PC-9 (cell line): ENCODE results near the gene EXOC4. TPM values are rescaled to one million over a fixed set of nuclear protein-coding genes. Genes with fewer than 3 reads are reported as not detected.

Experiments used
- BruUV-seq: library from RNA; stranded (reverse); fragments of 400-500 nt; replicated peaks from 2 replicates; lab custom pipeline; 2021; lab: Mats Ljungman, UMichigan
- CTCF ChIA-PET: fragments of 300-600 bp; sonication (Branson Sonifier 250); formaldehyde crosslinking; loops from one replicate; lab custom pipeline; 2022; ENCODE audit warnings: antibody characterized with exemption; lab: Charles Lee
- POLR2A ChIA-PET: fragments of 300-600 bp; sonication (Branson Sonifier 250); formaldehyde crosslinking; loops from one replicate; lab custom pipeline; 2022; ENCODE audit warnings: antibody characterized with exemption; ENCODE audit not compliant: unreplicated experiment; lab: Charles Lee
- DNase-seq, 2 experiments: peaks; one replicate each; pipeline versions ENCODE4 v3.0.0 to v3.0.0-alpha.2; 2015 to 2022; ENCODE audit warnings: mixed read lengths in 1 of 2
- H2AFZ ChIP-seq: fragments of 200-600 bp; sonication (generic); 2 replicates; pipeline ENCODE4 v1.8.1; 2017; ENCODE audit warnings: antibody characterized with exemption
- H3F3A ChIP-seq: fragments of 200-600 bp; sonication (generic); 2 replicates; pipeline ENCODE4 v1.8.1; 2017; ENCODE audit warnings: antibody characterized with exemption, mild to moderate bottlenecking, low read depth; ENCODE audit not compliant: insufficient read depth
- H3K27ac ChIP-seq: fragments of 200-600 bp; sonication (generic); 2 replicates; pipeline ENCODE4 v1.6.1; 2016; ENCODE audit warnings: mixed run types
- H3K27me3 ChIP-seq: fragments of 200-600 bp; sonication (generic); 2 replicates; pipeline ENCODE4 v1.6.1; 2016; ENCODE audit warnings: low read depth, mixed run types; ENCODE audit not compliant: insufficient read depth
- H3K36me3 ChIP-seq: fragments of 200-600 bp; sonication (generic); 2 replicates; pipeline ENCODE4 v1.6.1; 2016; ENCODE audit warnings: low read depth, mixed run types
- H3K4me1 ChIP-seq: fragments of 200-600 bp; sonication (generic); replicated peaks from 2 replicates; pipeline ENCODE4 v1.6.1; 2016; ENCODE audit warnings: mixed run types; ENCODE audit not compliant: insufficient read depth
- H3K4me2 ChIP-seq: fragments of 200-600 bp; sonication (generic); 2 replicates; pipeline ENCODE4 v1.6.1; 2017; ENCODE audit warnings: mixed run types
- H3K4me3 ChIP-seq: fragments of 200-600 bp; sonication (generic); 2 replicates; pipeline ENCODE4 v1.6.1; 2016; ENCODE audit warnings: mixed run types
- H3K79me2 ChIP-seq: fragments of 200-600 bp; sonication (generic); 2 replicates; pipeline ENCODE4 v1.6.1; 2017; ENCODE audit warnings: low read depth, mixed run types
- H3K9me2 ChIP-seq: fragments of 200-600 bp; sonication (generic); 2 replicates; pipeline ENCODE4 v1.8.1; 2017; ENCODE audit warnings: mild to moderate bottlenecking; ENCODE audit not compliant: insufficient read depth
- H3K9me3 ChIP-seq: fragments of 200-600 bp; sonication (generic); 2 replicates; pipeline ENCODE4 v1.8.1; 2016; ENCODE audit warnings: low read depth; ENCODE audit not compliant: insufficient read depth
- H4K20me1 ChIP-seq: fragments of 200-600 bp; sonication (generic); 2 replicates; pipeline ENCODE4 v1.8.1; 2017; ENCODE audit not compliant: insufficient read depth
- EZH2 ChIP-seq: fragments of 200-600 bp; sonication (generic); IDR thresholded peaks from 2 replicates; pipeline ENCODE4 v1.8.0; 2017; ENCODE audit warnings: antibody characterized with exemption, low read depth
- intact Hi-C: fragments of 100-400 bp; cut with micrococcal nuclease; formaldehyde crosslinking; loops from one replicate; pipeline ENCODE4 v1.10.0; 2022; ENCODE audit not compliant: unreplicated experiment
- total RNA-seq: library from RNA; stranded (reverse); gene quantifications from 2 replicates; pipeline ENCODE4 v1.2.3, GENCODE V29; 2021
- TF ChIP-seq, protein P1 (sequence below): fragments of 200-600 bp; sonication (generic); conservative IDR thresholded peaks from 2 replicates; pipeline ENCODE4 v1.6.1; 2017; ENCODE audit warnings: mixed run types, antibody characterized with exemption, mild to moderate bottlenecking, moderate library complexity

Gene EXOC4
- total RNA-seq, 1 experiment from 2014 or later, result 101 TPM

DNA sequence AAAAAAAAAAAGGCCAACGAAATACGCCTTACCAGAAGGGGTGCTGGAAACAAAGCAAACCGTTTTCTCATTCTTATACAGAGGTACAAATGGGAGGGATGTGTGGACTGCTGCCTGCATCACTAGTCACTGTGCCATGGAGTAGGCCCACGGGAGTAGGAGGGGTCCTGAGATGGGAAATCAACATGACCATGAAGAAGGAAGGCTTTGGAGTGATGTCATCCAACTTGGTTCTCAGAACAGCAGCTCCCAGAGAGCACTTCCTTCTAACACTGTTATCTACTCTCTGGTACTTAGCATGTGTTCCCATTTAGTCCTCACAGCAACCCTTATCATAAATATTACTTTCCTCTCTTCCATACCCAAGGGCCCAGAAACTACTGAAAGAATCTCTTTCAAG lies 814.3 kb downstream of the EXOC4 start:
- no peak overlapping the region for H3K27ac ChIP-seq
- H2AFZ ChIP-seq, result no peak overlapping the region
- ChIA-PET POLR2A (no interaction called here), CTCF (no interaction called here)
- H3K9me3 ChIP-seq, result no peaks in the 10 kb centered on the region
- BruUV-seq, result no TSS peak
- intact Hi-C loops, result no loop called here
- TF ChIP-seq, protein P1, sequence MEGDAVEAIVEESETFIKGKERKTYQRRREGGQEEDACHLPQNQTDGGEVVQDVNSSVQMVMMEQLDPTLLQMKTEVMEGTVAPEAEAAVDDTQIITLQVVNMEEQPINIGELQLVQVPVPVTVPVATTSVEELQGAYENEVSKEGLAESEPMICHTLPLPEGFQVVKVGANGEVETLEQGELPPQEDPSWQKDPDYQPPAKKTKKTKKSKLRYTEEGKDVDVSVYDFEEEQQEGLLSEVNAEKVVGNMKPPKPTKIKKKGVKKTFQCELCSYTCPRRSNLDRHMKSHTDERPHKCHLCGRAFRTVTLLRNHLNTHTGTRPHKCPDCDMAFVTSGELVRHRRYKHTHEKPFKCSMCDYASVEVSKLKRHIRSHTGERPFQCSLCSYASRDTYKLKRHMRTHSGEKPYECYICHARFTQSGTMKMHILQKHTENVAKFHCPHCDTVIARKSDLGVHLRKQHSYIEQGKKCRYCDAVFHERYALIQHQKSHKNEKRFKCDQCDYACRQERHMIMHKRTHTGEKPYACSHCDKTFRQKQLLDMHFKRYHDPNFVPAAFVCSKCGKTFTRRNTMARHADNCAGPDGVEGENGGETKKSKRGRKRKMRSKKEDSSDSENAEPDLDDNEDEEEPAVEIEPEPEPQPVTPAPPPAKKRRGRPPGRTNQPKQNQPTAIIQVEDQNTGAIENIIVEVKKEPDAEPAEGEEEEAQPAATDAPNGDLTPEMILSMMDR, result no peak
- no peak for TF ChIP-seq EZH2
- no peaks in the 10 kb centered on the region for H3K4me1 ChIP-seq
- no peak overlapping the region for H3K4me2 ChIP-seq
- H3K4me3 ChIP-seq, result no peak overlapping the region
- no peaks in the 10 kb centered on the region for H3K36me3 ChIP-seq
- no peak for DNase-seq
- no peaks in the 10 kb centered on the region for H3K79me2 ChIP-seq
- H3K9me2 ChIP-seq, result no peaks in the 10 kb centered on the region
- H4K20me1 ChIP-seq, result no peaks in the 10 kb centered on the region
- no peaks in the 10 kb centered on the region for H3K27me3 ChIP-seq
- no peaks in the 10 kb centered on the region for H3F3A ChIP-seq

DNA sequence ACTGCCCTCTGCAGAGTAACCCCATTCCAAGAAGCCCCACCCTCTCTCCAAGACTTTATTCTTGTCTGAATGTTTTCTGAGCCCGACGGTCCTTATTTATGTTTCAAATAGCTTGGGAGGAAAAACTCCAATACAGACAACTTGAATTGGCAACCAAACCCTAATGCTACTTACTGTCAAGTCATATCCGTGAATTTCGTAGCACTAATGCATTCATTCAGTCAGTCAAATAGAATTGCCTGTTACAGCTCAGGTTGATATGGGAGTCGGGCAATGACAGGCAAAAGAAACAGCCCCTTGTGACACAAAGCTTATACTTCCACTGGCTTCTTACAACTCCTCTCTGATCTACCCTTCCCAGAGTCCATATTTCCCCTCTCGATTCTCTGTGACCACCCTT lies 815.8 kb downstream of the EXOC4 start:
- no peak overlapping the region for H2AFZ ChIP-seq
- H3K79me2 ChIP-seq, result no peaks in the 10 kb centered on the region
- H3K9me3 ChIP-seq, result no peaks in the 10 kb centered on the region
- no peak overlapping the region for H3K4me3 ChIP-seq
- intact Hi-C loops, result no loop called here
- no peaks in the 10 kb centered on the region for H3F3A ChIP-seq
- DNase-seq, result no peak
- H4K20me1 ChIP-seq, result no peaks in the 10 kb centered on the region
- no peak overlapping the region for H3K4me2 ChIP-seq
- ChIA-PET CTCF (no interaction called here), POLR2A (no interaction called here)
- no peaks in the 10 kb centered on the region for H3K36me3 ChIP-seq
- no TSS peak for BruUV-seq
- no peaks in the 10 kb centered on the region for H3K9me2 ChIP-seq
- no peak overlapping the region for H3K27ac ChIP-seq
- H3K27me3 ChIP-seq, result no peaks in the 10 kb centered on the region
- H3K4me1 ChIP-seq, result no peaks in the 10 kb centered on the region
- no peak for TF ChIP-seq EZH2
- TF ChIP-seq, protein P1, result no peak

DNA sequence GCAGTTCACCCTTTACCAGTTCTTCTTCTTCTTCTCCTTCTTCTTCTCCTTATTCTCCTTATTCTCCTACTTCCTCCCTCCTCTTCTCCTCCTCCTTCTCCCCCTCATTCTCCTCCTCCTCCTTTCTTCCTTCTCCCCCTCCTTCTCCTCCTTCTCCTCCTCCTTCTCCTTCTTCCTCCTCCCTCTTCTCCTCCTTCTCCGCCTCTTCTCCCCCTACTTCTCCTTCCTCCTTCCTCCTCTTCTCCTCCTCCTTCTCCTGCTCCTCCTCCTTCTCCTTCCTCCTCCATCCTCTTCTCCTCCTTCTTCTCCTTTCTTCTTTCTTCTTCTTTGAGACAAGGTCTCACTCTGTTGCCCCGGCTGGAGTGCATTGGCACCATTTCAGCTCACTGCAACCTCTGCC lies 816.3 kb downstream of the EXOC4 start:
- no peak overlapping the region for H3K4me2 ChIP-seq
- H2AFZ ChIP-seq, result no peak overlapping the region
- no peaks in the 10 kb centered on the region for H3K79me2 ChIP-seq
- H3K4me1 ChIP-seq, result no peaks in the 10 kb centered on the region
- H3K27ac ChIP-seq, result no peak overlapping the region
- intact Hi-C loops, result no loop called here
- no peak for DNase-seq
- no peaks in the 10 kb centered on the region for H3K27me3 ChIP-seq
- H3K9me3 ChIP-seq, result no peaks in the 10 kb centered on the region
- no peaks in the 10 kb centered on the region for H3F3A ChIP-seq
- H4K20me1 ChIP-seq, result no peaks in the 10 kb centered on the region
- TF ChIP-seq, protein P1, result no peak
- TF ChIP-seq EZH2, result no peak
- no peaks in the 10 kb centered on the region for H3K36me3 ChIP-seq
- BruUV-seq, result no TSS peak
- H3K9me2 ChIP-seq, result no peaks in the 10 kb centered on the region
- no peak overlapping the region for H3K4me3 ChIP-seq
- CTCF ChIA-PET, result interaction anchor here (0.6 kb wide), 1 partner anchor 178 kb away, joined by 5 read pairs; no protein-coding TSS in a partner anchor
- POLR2A ChIA-PET, result no interaction called here
